Spleen (tissue), 7 donors: ENCODE measurements around the gene OXNAD1.

Source experiments
- CTCF ChIP-seq, 11 experiments: fragments of 200-600 bp in 7 of 11; fragments of 450-650 bp in 4 of 11; sonication (generic) in 4 of 11; IDR thresholded peaks in 8 of 11; conservative IDR thresholded peaks in 3 of 11; 1 replicate in 7 of 11; 2 replicates in 4 of 11; pipeline versions ENCODE4 v1.4.0 to v1.8.0; 2016 to 2021; ENCODE audit warnings: antibody characterized with exemption in 11 of 11, inconsistent platforms in 4 of 11, mild to moderate bottlenecking in 1 of 11
- POLR2A ChIP-seq, 3 donors: fragments of 450-650 bp; IDR thresholded peaks; one replicate each; pipeline ENCODE4 v1.5.1; 2017; ENCODE audit warnings: antibody characterized with exemption in 3 of 3, mild to moderate bottlenecking in 1 of 3
- POLR2AphosphoS5 ChIP-seq, 3 donors: sonication (generic); formaldehyde crosslinking; IDR thresholded peaks; one replicate each; pipeline ENCODE4 v1.5.1; 2017; ENCODE audit warnings: antibody characterized with exemption in 3 of 3
- donor health status: DM: no; HTN: no; CAD: no; lungs with moderate emphysema.
- donor health status: DM: no; HTN: no; CAD: no.
- donor health status: DM: no; HTN: no; CAD: no.

- TF ChIP-seq CTCF (IDR thresholded peaks at IDR 0.05 in 8 of 11, conservative IDR thresholded peaks at IDR 0.05 in 3 of 11), result no peak
- TF ChIP-seq POLR2AphosphoS5 (IDR thresholded peaks at IDR 0.05), result no peak
- TF ChIP-seq POLR2A (IDR thresholded peaks at IDR 0.05), result no peak
These were observed 25.8 kb upstream of the OXNAD1 start for GRCh38 chr3:16239086-16239770.
